ENCODE results near the gene ABHD11. TPM values are rescaled to one million over a fixed set of nuclear protein-coding genes. Genes with fewer than 3 reads are reported as not detected.
A peak's percentile ranks its signal among the peaks of the same experiment; 100 is the strongest.

ABHD11 gene
- total RNA-seq, 4 donors from 2014 or later = 4.4 to 14.1 (median 7.7) TPM

DNA sequence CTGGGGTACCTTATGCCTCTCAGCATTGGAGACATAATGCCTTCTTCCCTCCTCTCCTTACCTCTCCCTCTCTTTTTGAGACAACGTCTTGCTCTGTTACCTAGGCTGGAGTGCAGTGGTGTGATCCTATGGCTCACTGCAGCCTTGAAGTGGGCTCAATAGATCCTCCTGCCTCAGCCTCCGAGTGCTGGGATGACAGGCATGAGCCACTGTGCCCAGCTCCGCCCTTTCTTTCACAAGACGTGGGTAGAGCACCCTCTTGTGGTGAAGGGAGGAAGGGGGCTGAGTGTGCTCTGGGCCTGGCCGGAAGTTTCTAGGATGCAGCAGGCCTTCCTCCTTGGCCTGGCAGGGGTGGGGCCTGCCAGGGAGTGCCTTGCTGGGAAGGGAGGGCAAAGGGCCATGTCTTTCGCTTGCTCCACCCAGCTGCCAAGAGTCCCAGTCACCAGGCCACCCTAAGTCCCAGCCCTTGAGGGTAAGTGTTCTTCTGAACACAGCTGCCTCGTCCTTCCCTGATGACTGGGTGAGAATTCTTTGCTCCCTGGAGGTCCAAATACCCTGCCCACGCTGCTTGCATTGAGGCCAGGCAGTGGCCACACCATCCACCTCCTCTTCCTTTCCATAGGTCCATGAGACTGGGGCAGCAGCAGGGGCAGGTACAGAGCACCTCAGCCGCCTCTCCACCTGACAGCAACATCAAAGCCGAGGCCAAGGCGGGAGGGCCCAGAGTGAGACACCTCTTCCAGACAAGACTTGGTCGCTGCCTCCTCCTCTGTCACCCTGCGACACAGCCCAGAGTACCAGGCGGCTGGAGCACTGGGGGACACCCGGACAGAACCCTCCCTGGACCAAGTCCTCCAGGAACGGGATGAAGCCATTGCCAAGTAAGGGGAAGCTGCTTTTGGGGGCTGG, 3.7 kb downstream of the ABHD11 start:
- intact Hi-C loops (cut with DNase I; ENCODE audit: low total_unique reads) = no loop called here
- no peak for TF ChIP-seq POLR2A (IDR thresholded peaks at IDR 0.05)
- TF ChIP-seq, protein P1, sequence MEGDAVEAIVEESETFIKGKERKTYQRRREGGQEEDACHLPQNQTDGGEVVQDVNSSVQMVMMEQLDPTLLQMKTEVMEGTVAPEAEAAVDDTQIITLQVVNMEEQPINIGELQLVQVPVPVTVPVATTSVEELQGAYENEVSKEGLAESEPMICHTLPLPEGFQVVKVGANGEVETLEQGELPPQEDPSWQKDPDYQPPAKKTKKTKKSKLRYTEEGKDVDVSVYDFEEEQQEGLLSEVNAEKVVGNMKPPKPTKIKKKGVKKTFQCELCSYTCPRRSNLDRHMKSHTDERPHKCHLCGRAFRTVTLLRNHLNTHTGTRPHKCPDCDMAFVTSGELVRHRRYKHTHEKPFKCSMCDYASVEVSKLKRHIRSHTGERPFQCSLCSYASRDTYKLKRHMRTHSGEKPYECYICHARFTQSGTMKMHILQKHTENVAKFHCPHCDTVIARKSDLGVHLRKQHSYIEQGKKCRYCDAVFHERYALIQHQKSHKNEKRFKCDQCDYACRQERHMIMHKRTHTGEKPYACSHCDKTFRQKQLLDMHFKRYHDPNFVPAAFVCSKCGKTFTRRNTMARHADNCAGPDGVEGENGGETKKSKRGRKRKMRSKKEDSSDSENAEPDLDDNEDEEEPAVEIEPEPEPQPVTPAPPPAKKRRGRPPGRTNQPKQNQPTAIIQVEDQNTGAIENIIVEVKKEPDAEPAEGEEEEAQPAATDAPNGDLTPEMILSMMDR (IDR thresholded peaks at IDR 0.05) = peak; percentile 28 to 77 (median 53)
- Histone ChIP-seq H3K9me3 (no peaks in the 10 kb centered on the region), H3K27ac (no peak overlapping the region), H3K36me3 (no peaks in the 10 kb centered on the region), H3K4me1 (peaks cover 0 to 3% of the 10 kb centered on the region in 2 donors), H3K4me3 (no peak overlapping the region), H3K27me3 (no peaks in the 10 kb centered on the region)
- DNase-seq = peak; percentile 42 to 62

DNA sequence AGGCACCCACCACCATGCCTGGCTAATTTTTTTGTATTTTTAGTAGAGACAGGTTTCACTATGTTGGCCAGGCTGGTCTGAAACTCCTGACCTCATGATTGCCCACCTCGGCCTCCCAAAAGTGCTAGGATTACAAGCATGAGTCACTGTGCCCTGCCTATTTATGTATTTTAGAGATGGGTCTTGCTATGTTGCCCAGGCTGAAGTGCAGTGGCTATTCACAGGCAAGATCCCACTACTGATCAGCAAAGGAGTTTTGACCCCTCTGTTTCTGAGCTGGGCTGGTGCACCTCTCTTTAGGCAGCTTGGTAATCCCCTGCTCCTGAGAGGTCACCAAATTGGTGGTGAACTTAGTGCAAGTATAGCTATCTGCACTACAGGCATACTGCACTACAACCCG, 6.2 kb downstream of the ABHD11 start:
- no peak for DNase-seq
- H3K4me3 ChIP-seq = no peak overlapping the region
- TF ChIP-seq, protein P1 (IDR thresholded peaks at IDR 0.05) = no peak
- no peak for TF ChIP-seq POLR2A (IDR thresholded peaks at IDR 0.05)
- no peaks in the 10 kb centered on the region for H3K4me1 ChIP-seq
- no peak overlapping the region for H3K27ac ChIP-seq
- H3K27me3 ChIP-seq = no peaks in the 10 kb centered on the region
- intact Hi-C loops (cut with DNase I; ENCODE audit: low total_unique reads) = no loop called here
- no peaks in the 10 kb centered on the region for H3K36me3 ChIP-seq
- H3K9me3 ChIP-seq = no peaks in the 10 kb centered on the region

DNA sequence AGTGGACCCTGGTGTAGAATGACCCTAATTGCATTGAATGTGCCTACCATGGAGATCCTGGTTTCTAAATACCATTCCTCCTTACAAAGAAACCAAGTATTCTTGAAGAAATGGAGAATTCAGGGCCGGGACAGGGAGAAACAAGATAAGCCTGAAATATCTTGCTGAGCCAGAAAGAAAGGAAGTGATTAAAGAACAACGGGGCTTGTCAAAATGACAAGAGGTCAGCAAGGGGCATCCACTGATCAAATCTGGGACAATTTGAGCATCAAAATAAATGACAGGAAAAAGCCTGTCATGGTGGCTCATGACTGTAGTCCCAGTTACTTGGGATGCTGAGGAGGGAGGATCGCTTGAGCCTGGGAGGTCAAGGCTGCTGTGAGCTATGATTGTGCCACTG, 8.1 kb downstream of the ABHD11 start:
- H3K4me3 ChIP-seq = no peak overlapping the region
- H3K36me3 ChIP-seq = no peaks in the 10 kb centered on the region
- TF ChIP-seq POLR2A (IDR thresholded peaks at IDR 0.05) = no peak
- TF ChIP-seq, protein P1 (IDR thresholded peaks at IDR 0.05) = no peak
- no peaks in the 10 kb centered on the region for H3K9me3 ChIP-seq
- no peaks in the 10 kb centered on the region for H3K27me3 ChIP-seq
- DNase-seq = no peak
- H3K27ac ChIP-seq = no peak overlapping the region
- no peaks in the 10 kb centered on the region for H3K4me1 ChIP-seq
- intact Hi-C loops (cut with DNase I; ENCODE audit: low total_unique reads) = no loop called here

DNA sequence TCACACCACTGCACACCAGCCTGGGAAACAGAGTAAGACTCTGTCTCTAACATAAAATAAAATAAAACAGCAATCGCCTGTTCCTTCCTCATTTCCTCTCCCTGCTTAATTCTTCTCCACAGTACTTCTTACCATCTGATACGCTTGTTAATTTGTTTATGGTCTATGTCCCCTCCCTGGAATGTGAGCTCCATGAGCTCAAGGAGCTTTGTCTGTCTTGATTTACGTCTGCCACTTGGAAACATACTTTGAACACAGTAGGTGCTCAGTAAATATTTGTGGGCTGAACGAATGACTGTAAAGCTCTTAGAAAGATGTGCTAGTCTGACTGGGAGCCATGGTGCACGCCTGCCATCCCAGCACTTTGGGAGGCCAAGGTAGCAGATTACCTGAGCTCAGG, 10.1 kb downstream of the ABHD11 start:
- Histone ChIP-seq H3K27me3 (no peaks in the 10 kb centered on the region), H3K9me3 (no peaks in the 10 kb centered on the region), H3K4me1 (no peaks in the 10 kb centered on the region), H3K27ac (no peak overlapping the region), H3K4me3 (no peak overlapping the region), H3K36me3 (no peaks in the 10 kb centered on the region)
- no peak for DNase-seq
- intact Hi-C loops (cut with DNase I; ENCODE audit: low total_unique reads) = no loop called here
- TF ChIP-seq, protein P1 (IDR thresholded peaks at IDR 0.05) = no peak
- no peak for TF ChIP-seq POLR2A (IDR thresholded peaks at IDR 0.05)

DNA sequence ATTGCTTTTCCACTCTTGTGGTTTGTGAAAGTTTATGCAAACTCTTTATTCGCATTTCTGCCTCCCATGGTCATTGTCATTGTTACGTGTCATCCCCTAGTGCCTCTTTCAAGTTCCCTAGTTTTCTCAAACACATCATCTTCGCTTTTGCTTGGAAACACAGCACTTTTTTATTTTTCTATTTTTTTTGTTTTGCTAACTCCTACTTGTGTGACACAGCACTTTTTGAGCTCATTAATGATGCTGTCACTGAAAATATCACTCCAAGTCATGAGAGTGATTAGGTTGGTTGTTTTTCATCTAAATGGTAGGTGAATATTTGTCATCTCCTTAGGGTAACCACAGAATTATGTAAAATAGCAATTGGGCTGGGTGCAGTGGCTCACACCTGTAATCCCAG, 10.7 kb downstream of the ABHD11 start:
- DNase-seq = no peak
- no peaks in the 10 kb centered on the region for H3K27me3 ChIP-seq
- H3K4me1 ChIP-seq = no peaks in the 10 kb centered on the region
- H3K9me3 ChIP-seq = no peaks in the 10 kb centered on the region
- TF ChIP-seq, protein P1 (IDR thresholded peaks at IDR 0.05) = no peak
- TF ChIP-seq POLR2A (IDR thresholded peaks at IDR 0.05) = no peak
- H3K27ac ChIP-seq = no peak overlapping the region
- no peak overlapping the region for H3K4me3 ChIP-seq
- no peaks in the 10 kb centered on the region for H3K36me3 ChIP-seq
- intact Hi-C loops (cut with DNase I; ENCODE audit: low total_unique reads) = loop anchor here (2.0 kb wide), 1 partner anchor 121 kb away; no protein-coding TSS in a partner anchor

Data from uterus (tissue), 4 donors.